Thyroid gland (tissue), 4 donors: ENCODE measurements around the gene TMEM143.
"Not testable (repeated sequence)": the region's sequence is repeated elsewhere in the genome, so short reads cannot be mapped to it uniquely, and the experiment has no call there.

Experiments used
- CTCF ChIP-seq, 6 experiments: fragments of 200-600 bp in 3 of 6; fragments of 450-650 bp in 3 of 6; sonication (generic) in 3 of 6; IDR thresholded peaks; one replicate each; pipeline ENCODE4 v1.5.1; 2016 to 2019; ENCODE audit warnings: antibody characterized with exemption in 6 of 6, mild to moderate bottlenecking in 2 of 6, inconsistent platforms in 1 of 6, moderate library complexity in 1 of 6
- POLR2A ChIP-seq, 2 donors: fragments of 450-650 bp; IDR thresholded peaks; one replicate each; pipeline ENCODE4 v1.6.1; 2017; ENCODE audit warnings: antibody characterized with exemption in 2 of 2, mild to moderate bottlenecking in 2 of 2, moderate library complexity in 1 of 2

DNA sequence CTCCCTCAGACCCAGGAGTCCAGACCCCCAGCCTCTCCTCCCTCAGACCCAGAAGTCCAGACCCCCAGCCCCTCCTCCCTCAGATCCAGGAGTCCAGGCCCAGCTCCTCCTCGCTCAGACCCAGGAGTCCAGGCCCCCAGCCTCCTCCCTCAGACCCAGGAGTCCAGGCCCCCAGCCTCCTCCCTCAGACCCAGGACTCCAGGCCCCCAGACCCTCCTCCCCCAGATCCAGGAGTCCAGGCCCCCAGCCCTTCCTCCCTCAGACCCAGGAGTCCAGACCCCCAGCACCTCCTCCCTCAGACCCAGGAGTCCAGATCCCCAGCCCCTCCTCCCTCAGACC is 28.2 kb upstream of the TMEM143 start:
- not testable (repeated sequence) for TF ChIP-seq CTCF, POLR2A (IDR thresholded peaks at IDR 0.05)
